ENCODE data around the gene NEK1.

- TF ChIP-seq CTCF (conservative IDR thresholded peaks at IDR 0.05) (no peak), EZH2 (IDR thresholded peaks at IDR 0.05; ENCODE audit: low read depth) (no peak)
Measured at GRCh38 chr4:169658975-169659715, 46.8 kb upstream of the NEK1 start.

Data from PC-9 (cell line).